Measurements from ENCODE around the gene FAM83E. TPM values are rescaled to one million over a fixed set of nuclear protein-coding genes. Genes with fewer than 3 reads are reported as not detected.
A peak's percentile ranks its signal among the peaks of the same experiment; 100 is the strongest.

FAM83E gene
- total RNA-seq, 2 experiments from 2014 or later, result 1.5 to 4.1 TPM

DNA sequence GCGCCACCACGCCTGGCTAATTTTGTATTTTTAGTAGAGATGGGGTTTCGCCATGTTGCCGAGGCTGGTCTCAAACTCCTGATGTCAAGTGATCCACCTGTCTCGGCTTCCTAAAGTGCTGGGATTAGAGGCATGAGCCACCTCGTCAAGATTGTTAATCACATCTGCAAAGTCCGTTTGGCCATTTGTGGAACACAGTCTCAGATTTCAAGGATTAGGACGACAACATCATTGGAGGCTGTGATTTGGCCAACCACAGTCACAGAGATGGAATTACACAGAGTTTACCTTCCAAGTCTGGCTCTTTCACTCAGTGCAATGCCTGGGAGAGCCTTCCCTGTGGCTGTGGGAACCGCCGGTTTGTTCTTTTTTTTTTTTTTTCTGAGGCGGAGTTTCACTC, 45.1 kb downstream of the FAM83E start:
- CTCF ChIA-PET, result interaction anchor here (2.4 kb wide), 1 partner anchor 14 kb away, joined by 7 read pairs; no protein-coding TSS in a partner anchor
- H3K4me3 Mint-ChIP-seq, result no peak overlapping the region
- POLR2A ChIA-PET, result no interaction called here

GRCh38 chr19:48568345-48568886, 46.5 kb downstream of the FAM83E start:
- intact Hi-C loops (cut with DNase I, micrococcal nuclease), result no loop called here
- Mint-ChIP-seq H3K36me3 (ENCODE audit: low read depth) (no peaks in the 10 kb centered on the region), H3K27ac (no peak overlapping the region), H3K4me1 (no peaks in the 10 kb centered on the region), H3K9me3 (ENCODE audit: low read depth) (no peaks in the 10 kb centered on the region), H3K4me3 (no peak overlapping the region), H3K27me3 (peaks cover 7% of the 10 kb centered on the region)
- DNase-seq (peak; percentile 18), ATAC-seq (peak; percentile 33)
- ChIA-PET CTCF (no interaction called here), POLR2A (no interaction called here)

More for the DNA sequence above, 45.1 kb downstream of the FAM83E start:
- intact Hi-C loops (cut with DNase I, micrococcal nuclease), result no loop called here
- no peak for DNase-seq
- H3K27me3 Mint-ChIP-seq, result peaks cover 7% of the 10 kb centered on the region
- no peak overlapping the region for H3K27ac Mint-ChIP-seq
- no peaks in the 10 kb centered on the region for H3K4me1 Mint-ChIP-seq
- H3K36me3 Mint-ChIP-seq (ENCODE audit: low read depth), result no peaks in the 10 kb centered on the region
- H3K9me3 Mint-ChIP-seq (ENCODE audit: low read depth), result no peaks in the 10 kb centered on the region
- ATAC-seq, result no peak

DNA sequence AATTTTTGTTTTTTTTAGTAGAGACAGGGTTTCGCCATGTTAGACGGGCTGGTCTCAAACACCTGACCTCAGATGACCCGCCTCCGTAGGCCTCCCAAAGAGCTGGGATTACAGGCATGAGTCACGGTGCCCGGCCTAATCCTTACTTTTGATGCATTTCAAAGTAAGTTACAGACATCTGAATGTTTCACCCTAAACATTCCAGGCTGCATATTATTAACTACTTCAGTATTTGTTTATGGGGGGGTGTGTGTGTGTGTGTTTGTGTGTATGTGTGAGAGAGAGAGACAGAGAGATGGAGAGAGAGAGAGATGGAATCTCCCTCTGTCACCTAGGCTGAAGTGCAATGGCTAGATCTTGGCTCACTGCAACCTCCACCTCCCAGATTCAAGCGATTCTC, 49.8 kb downstream of the FAM83E start:
- no peak overlapping the region for H3K27ac Mint-ChIP-seq
- CTCF ChIA-PET, result no interaction called here
- H3K27me3 Mint-ChIP-seq, result peaks cover 4% of the 10 kb centered on the region
- DNase-seq, result no peak
- POLR2A ChIA-PET, result no interaction called here
- no peaks in the 10 kb centered on the region for H3K36me3 Mint-ChIP-seq (ENCODE audit: low read depth)
- no peaks in the 10 kb centered on the region for H3K4me1 Mint-ChIP-seq
- no peaks in the 10 kb centered on the region for H3K9me3 Mint-ChIP-seq (ENCODE audit: low read depth)
- no peak overlapping the region for H3K4me3 Mint-ChIP-seq
- ATAC-seq, result no peak
- intact Hi-C loops (cut with DNase I, micrococcal nuclease), result no loop called here

Other genes starting within 250 kb of the FAM83E start
- 10 to 100 TPM; 69.5 to 78.8 TPM for gene KDELR1, start 223.5 kb downstream of the FAM83E start, total RNA-seq
- gene GRIN2D, start 221.4 kb downstream of the FAM83E start, total RNA-seq, result under 1 TPM; 0.11 to 0.14 TPM
- gene GRWD1, start 169.1 kb downstream of the FAM83E start, total RNA-seq, result 10 to 100 TPM; 43.4 to 51.3 TPM
- 1 to 10 TPM in 1 of 2 experiments, under 1 TPM in 1; 0.86 to 1.1 TPM for gene KCNJ14, start 159.5 kb downstream of the FAM83E start, total RNA-seq
- 10 to 100 TPM; 22.5 to 24.2 TPM for gene CYTH2, start 145.7 kb downstream of the FAM83E start, total RNA-seq
- 1 to 10 TPM; 3.9 to 4.5 TPM for gene LMTK3, start 103.2 kb downstream of the FAM83E start, total RNA-seq
- not detected for gene SULT2B1, start 62.9 kb downstream of the FAM83E start, total RNA-seq
- not detected for gene SPACA4, start 8.3 kb downstream of the FAM83E start, total RNA-seq
- gene RPL18, start 4.1 kb upstream of the FAM83E start, total RNA-seq, result 1,000 to 10,000 TPM; 2,026 to 2,191 TPM
- 10 to 100 TPM; 27.0 TPM for gene SPHK2, start 4.4 kb upstream of the FAM83E start, total RNA-seq
- 10 to 100 TPM in 1 of 2 experiments, 1 to 10 TPM in 1; 8.3 to 12.4 TPM for gene DBP, start 22.3 kb upstream of the FAM83E start, total RNA-seq
- 10 to 100 TPM; 11.5 to 18.0 TPM for gene CA11, start 31.1 kb upstream of the FAM83E start, total RNA-seq
- under 1 TPM; 0.50 to 0.60 TPM for gene NTN5, start 57.9 kb upstream of the FAM83E start, total RNA-seq
- gene FUT2, start 80.9 kb upstream of the FAM83E start, total RNA-seq, result not detected
- gene MAMSTR, start 104.6 kb upstream of the FAM83E start, total RNA-seq, result under 1 TPM; 0.69 to 0.70 TPM
- gene RASIP1, start 125.5 kb upstream of the FAM83E start, total RNA-seq, result under 1 TPM; 0.67 to 0.73 TPM
- not detected for gene IZUMO1, start 131.8 kb upstream of the FAM83E start, total RNA-seq
- gene FUT1, start 137.6 kb upstream of the FAM83E start, total RNA-seq, result under 1 TPM; 0.23 to 0.32 TPM
- gene FGF21, start 140.4 kb upstream of the FAM83E start, total RNA-seq, result not detected
- 10 to 100 TPM; 65.9 to 70.3 TPM for gene BCAT2, start 196.0 kb upstream of the FAM83E start, total RNA-seq
- under 1 TPM; 0.21 to 0.83 TPM for gene HSD17B14, start 221.4 kb upstream of the FAM83E start, total RNA-seq